GM13976 (cell line): ENCODE data around the gene ABHD11.

Experiments
- DNase-seq: peaks from one replicate; pipeline ENCODE4 v3.0.0; 2012; ENCODE audit warnings: low spot score
- in situ Hi-C: fragments of 300-500 bp; cut with MboI; formaldehyde crosslinking; loops from one replicate; pipeline ENCODE4 v1.12.0; 2022; ENCODE audit warnings: low sequenced_read_pairs, mixed read lengths, inconsistent platforms; ENCODE audit not compliant: unreplicated experiment
- TF ChIP-seq, protein P1 (sequence below): IDR thresholded peaks from 2 replicates; pipeline ENCODE4 v1.5.1; 2012; ENCODE audit warnings: borderline replicate concordance, mild to moderate bottlenecking; ENCODE audit not compliant: insufficient read depth; ENCODE audit errors: extremely low read depth, missing control alignments, control extremely low read depth

ABHD11 gene

DNA sequence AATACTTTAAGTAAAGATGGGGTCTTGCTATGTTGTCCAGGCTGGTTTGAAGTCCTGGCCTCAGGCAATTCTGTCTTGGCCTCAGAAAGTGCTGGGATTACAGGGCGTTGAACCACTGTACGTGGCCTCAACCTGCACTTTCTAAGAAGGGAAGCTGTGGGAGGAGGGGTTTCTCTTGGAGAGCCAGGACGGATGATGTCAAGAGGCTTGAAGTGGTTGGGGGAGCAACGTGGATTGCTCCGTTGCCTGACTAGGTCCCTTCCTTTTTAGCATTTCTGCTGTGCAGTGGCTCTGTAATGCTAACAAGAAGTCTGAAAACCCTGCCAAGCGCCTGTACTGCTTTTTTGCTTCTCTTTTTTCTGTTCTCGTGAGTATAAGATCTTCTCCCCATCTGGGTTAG lies 48.0 kb downstream of the ABHD11 start:
- TF ChIP-seq, protein P1, sequence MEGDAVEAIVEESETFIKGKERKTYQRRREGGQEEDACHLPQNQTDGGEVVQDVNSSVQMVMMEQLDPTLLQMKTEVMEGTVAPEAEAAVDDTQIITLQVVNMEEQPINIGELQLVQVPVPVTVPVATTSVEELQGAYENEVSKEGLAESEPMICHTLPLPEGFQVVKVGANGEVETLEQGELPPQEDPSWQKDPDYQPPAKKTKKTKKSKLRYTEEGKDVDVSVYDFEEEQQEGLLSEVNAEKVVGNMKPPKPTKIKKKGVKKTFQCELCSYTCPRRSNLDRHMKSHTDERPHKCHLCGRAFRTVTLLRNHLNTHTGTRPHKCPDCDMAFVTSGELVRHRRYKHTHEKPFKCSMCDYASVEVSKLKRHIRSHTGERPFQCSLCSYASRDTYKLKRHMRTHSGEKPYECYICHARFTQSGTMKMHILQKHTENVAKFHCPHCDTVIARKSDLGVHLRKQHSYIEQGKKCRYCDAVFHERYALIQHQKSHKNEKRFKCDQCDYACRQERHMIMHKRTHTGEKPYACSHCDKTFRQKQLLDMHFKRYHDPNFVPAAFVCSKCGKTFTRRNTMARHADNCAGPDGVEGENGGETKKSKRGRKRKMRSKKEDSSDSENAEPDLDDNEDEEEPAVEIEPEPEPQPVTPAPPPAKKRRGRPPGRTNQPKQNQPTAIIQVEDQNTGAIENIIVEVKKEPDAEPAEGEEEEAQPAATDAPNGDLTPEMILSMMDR = no peak
- no peak for DNase-seq
- in situ Hi-C loops = no loop called here

GRCh38 chr7:73688288-73688687 lies 50.3 kb downstream of the ABHD11 start:
- no peak for DNase-seq
- in situ Hi-C loops = no loop called here
- TF ChIP-seq, protein P1 = no peak
